H9 (cell line): ENCODE data around the gene BACE1-AS. TPM values are rescaled to one million over a fixed set of nuclear protein-coding genes. Genes with fewer than 3 reads are reported as not detected.

Source experiments
- DNase-seq: peaks from one replicate; pipeline ENCODE4 v3.0.0-alpha.2; 2017
- H2AFZ ChIP-seq: one replicate; pipeline ENCODE4 v1.6.1; 2013; ENCODE audit warnings: mild to moderate bottlenecking, low read length, control low read depth, moderate library complexity
- H2AK5ac ChIP-seq: 2 replicates; pipeline ENCODE4 v1.6.1; 2013; ENCODE audit warnings: low read length, control low read depth, mixed read lengths; ENCODE audit not compliant: insufficient read length
- H2BK120ac ChIP-seq: one replicate; pipeline ENCODE4 v1.6.1; 2013; ENCODE audit warnings: low read depth, mild to moderate bottlenecking, low read length, control low read depth, inconsistent platforms; ENCODE audit not compliant: poor library complexity, severe bottlenecking
- H2BK12ac ChIP-seq: 2 replicates; pipeline ENCODE4 v1.6.1; 2013; ENCODE audit warnings: low read length, control low read depth, mixed read lengths, low read depth; ENCODE audit not compliant: insufficient read length
- H2BK15ac ChIP-seq: 2 replicates; pipeline ENCODE4 v1.6.1; 2013; ENCODE audit warnings: low read depth, low read length, control low read depth
- H2BK20ac ChIP-seq: one replicate; pipeline ENCODE4 v1.6.1; 2013; ENCODE audit warnings: low read depth, mild to moderate bottlenecking, low read length, control low read depth, inconsistent platforms; ENCODE audit not compliant: poor library complexity, severe bottlenecking
- H2BK5ac ChIP-seq: 2 replicates; pipeline ENCODE4 v1.6.1; 2013; ENCODE audit warnings: low read length, control low read depth, mixed read lengths; ENCODE audit not compliant: insufficient read length
- H3K14ac ChIP-seq: 2 replicates; pipeline ENCODE4 v1.6.1; 2013; ENCODE audit warnings: low read length, control low read depth; ENCODE audit not compliant: insufficient read depth
- H3K18ac ChIP-seq: 2 replicates; pipeline ENCODE4 v1.6.1; 2013; ENCODE audit warnings: low read depth, mild to moderate bottlenecking, mixed read lengths, low read length, control low read depth; ENCODE audit not compliant: insufficient read length
- H3K23ac ChIP-seq: 2 replicates; pipeline ENCODE4 v1.6.1; 2013; ENCODE audit warnings: low read length, control low read depth, mixed read lengths, low read depth; ENCODE audit not compliant: insufficient read length
- H3K23me2 ChIP-seq: 2 replicates; pipeline ENCODE4 v1.6.1; 2013; ENCODE audit warnings: low read depth, mild to moderate bottlenecking, mixed read lengths, low read length, control low read depth; ENCODE audit not compliant: insufficient read length, poor library complexity, severe bottlenecking
- H3K27ac ChIP-seq: 2 replicates; pipeline ENCODE4 v1.5.1; 2013; ENCODE audit warnings: low read length, control low read depth, mixed read lengths, low read depth; ENCODE audit not compliant: insufficient read length
- H3K27me3 ChIP-seq: 2 replicates; pipeline ENCODE4 v1.6.1; 2013; ENCODE audit warnings: low read length, control low read depth, inconsistent platforms; ENCODE audit not compliant: insufficient read depth
- H3K4ac ChIP-seq: 2 replicates; pipeline ENCODE4 v1.6.1; 2013; ENCODE audit warnings: low read depth, mild to moderate bottlenecking, control low read depth, inconsistent platforms, low read length, moderate library complexity
- H3K4me1 ChIP-seq: 2 replicates; pipeline ENCODE4 v1.6.1; 2013; ENCODE audit warnings: low read length, control low read depth, inconsistent platforms; ENCODE audit not compliant: insufficient read depth
- H3K4me2 ChIP-seq: 2 replicates; pipeline ENCODE4 v1.6.1; 2013; ENCODE audit warnings: low read length, control low read depth, mixed read lengths; ENCODE audit not compliant: insufficient read length, insufficient read depth
- H3K56ac ChIP-seq: 2 replicates; pipeline ENCODE4 v1.6.1; 2013; ENCODE audit warnings: low read depth, mild to moderate bottlenecking, mixed read lengths, low read length, control low read depth; ENCODE audit not compliant: insufficient read length
- H3K79me1 ChIP-seq: 2 replicates; pipeline ENCODE4 v1.6.1; 2013; ENCODE audit warnings: low read depth, mild to moderate bottlenecking, moderate library complexity, low read length, control low read depth, inconsistent platforms; ENCODE audit not compliant: insufficient read depth, poor library complexity, severe bottlenecking
- H3K79me2 ChIP-seq: 2 replicates; pipeline ENCODE4 v1.6.1; 2013; ENCODE audit warnings: low read length, control low read depth, inconsistent platforms; ENCODE audit not compliant: insufficient read depth
- H3K9ac ChIP-seq: 2 replicates; pipeline ENCODE4 v1.6.1; 2013; ENCODE audit warnings: low read length, control low read depth, mixed read lengths; ENCODE audit not compliant: insufficient read length; ENCODE audit errors: extremely low read depth
- H3K9me3 ChIP-seq: one replicate; pipeline ENCODE4 v1.6.1; 2013; ENCODE audit warnings: low read depth, low read length, inconsistent platforms; ENCODE audit not compliant: control insufficient read depth
- H3T11ph ChIP-seq: one replicate; pipeline ENCODE4 v1.6.1; 2013; ENCODE audit warnings: mild to moderate bottlenecking, low read length, control low read depth, inconsistent platforms
- H4K20me1 ChIP-seq: one replicate; pipeline ENCODE4 v1.6.1; 2013; ENCODE audit not compliant: control insufficient read depth, insufficient read length, insufficient read depth
- H4K5ac ChIP-seq: 2 replicates; pipeline ENCODE4 v1.6.1; 2013; ENCODE audit warnings: low read depth, mild to moderate bottlenecking, mixed read lengths, low read length, control low read depth; ENCODE audit not compliant: insufficient read length
- H4K8ac ChIP-seq: replicated peaks from 2 replicates; pipeline ENCODE4 v1.6.1; 2013; ENCODE audit warnings: low read length, control low read depth, mixed read lengths, low read depth; ENCODE audit not compliant: insufficient read length
- H4K91ac ChIP-seq: 2 replicates; pipeline ENCODE4 v1.6.1; 2013; ENCODE audit warnings: low read depth, mild to moderate bottlenecking, moderate library complexity, mixed read lengths, low read length, control low read depth; ENCODE audit not compliant: insufficient read length
- H3K27ac Mint-ChIP-seq, 3 experiments: 2 replicates in 2 of 3; 3 replicates in 1 of 3; pipeline ENCODE4 v1.8.0; 2020 to 2021; ENCODE audit warnings: mixed read lengths in 3 of 3, mild to moderate bottlenecking in 1 of 3, moderate library complexity in 1 of 3
- H3K27me3 Mint-ChIP-seq: 2 replicates; pipeline ENCODE4 v1.8.0; 2021; ENCODE audit warnings: low read depth, mild to moderate bottlenecking, moderate library complexity, mixed read lengths
- H3K36me3 Mint-ChIP-seq, 3 experiments: 2 replicates in 2 of 3; 3 replicates in 1 of 3; pipeline ENCODE4 v1.8.0; 2020 to 2021; ENCODE audit warnings: low read depth in 3 of 3, mixed read lengths in 3 of 3; ENCODE audit not compliant: insufficient read depth in 1 of 3
- H3K4me1 Mint-ChIP-seq, 2 experiments: 2 replicates each; pipeline ENCODE4 v1.8.0; 2020; ENCODE audit warnings: mixed read lengths in 2 of 2
- H3K4me3 Mint-ChIP-seq, 2 experiments: 2 replicates in 1 of 2; 3 replicates in 1 of 2; pipeline ENCODE4 v1.8.0; 2020 to 2021; ENCODE audit warnings: mild to moderate bottlenecking in 2 of 2, mixed read lengths in 2 of 2, moderate library complexity in 1 of 2
- H3K9me3 Mint-ChIP-seq, 2 experiments: 2 replicates in 1 of 2; 3 replicates in 1 of 2; pipeline ENCODE4 v1.8.0; 2020; ENCODE audit warnings: mild to moderate bottlenecking in 2 of 2, mixed read lengths in 2 of 2, moderate library complexity in 1 of 2
- WGBS: extraction: QIAGEN DNeasy Blood & Tissue Kit; methylation state at CpG from one replicate; pipeline ENCODE4 v1.1.7; 2013; ENCODE audit warnings: missing lambda C conversion rate, low lambda C conversion rate, mixed read lengths; ENCODE audit not compliant: insufficient read length; ENCODE audit errors: extremely low coverage; 5-methylcytosine and 5-hydroxymethylcytosine counted together
- total RNA-seq: library from RNA; stranded (reverse); gene quantifications from 2 replicates; pipeline ENCODE4 v1.2.1, GENCODE V29; 2021
- TF ChIP-seq, protein P1 (sequence below): fragments of 200-600 bp; sonication (generic); conservative IDR thresholded peaks from 3 replicates; pipeline ENCODE4 v1.8.0; 2021; ENCODE audit warnings: antibody characterized with exemption, mild to moderate bottlenecking

The BACE1-AS gene
- total RNA-seq, 1 experiment from 2014 or later: 9.9 TPM

DNA sequence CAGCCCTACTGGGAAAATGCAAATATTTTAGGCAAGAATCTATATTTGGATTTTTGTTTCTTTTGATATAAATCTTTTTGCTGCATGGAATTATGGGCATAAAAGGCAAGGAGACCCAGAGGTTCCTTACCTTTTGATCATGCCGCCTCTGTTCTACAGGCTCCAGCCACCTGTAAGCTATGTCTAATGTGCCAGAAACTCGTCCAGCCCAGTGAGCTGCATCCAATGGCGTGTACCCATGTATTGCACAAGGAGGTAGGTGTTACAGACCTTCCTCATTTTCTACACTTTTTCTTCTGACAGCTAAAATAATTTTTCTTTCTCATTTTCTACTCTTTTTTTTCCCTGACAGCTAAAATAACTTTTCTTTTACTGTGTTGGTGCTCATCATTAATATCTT lies 8.2 kb upstream of the BACE1-AS start:
- Histone ChIP-seq H4K8ac (no peak overlapping the region), H3K79me2 (no peaks in the 10 kb centered on the region), H2BK12ac (no peak overlapping the region), H3K79me1 (no peaks in the 10 kb centered on the region), H2BK5ac (no peak overlapping the region), H2BK120ac (no peak overlapping the region), H4K91ac (no peak overlapping the region), H2BK20ac (no peak overlapping the region), H2BK15ac (no peak overlapping the region), H3K23me2 (no peaks in the 10 kb centered on the region), H3K4me2 (no peak overlapping the region), H4K5ac (no peak overlapping the region), H3K23ac (no peak overlapping the region), H3K4ac (no peak overlapping the region), H3K4me1 (no peaks in the 10 kb centered on the region), H3K9me3 (no peaks in the 10 kb centered on the region), H3K14ac (no peak overlapping the region), H3K9ac (no peak overlapping the region), H3K18ac (no peak overlapping the region), H3K27me3 (no peaks in the 10 kb centered on the region), H2AFZ (no peak overlapping the region), H3K56ac (no peak overlapping the region), H3K27ac (no peak overlapping the region), H4K20me1 (no peaks in the 10 kb centered on the region), H2AK5ac (no peak overlapping the region), H3T11ph (no peak overlapping the region)
- H3K36me3 Mint-ChIP-seq: peaks cover 21 to 64% (median 54%) of the 10 kb centered on the region in 3 experiments; a peak in 6 of 7 replicates
- TF ChIP-seq, protein P1, sequence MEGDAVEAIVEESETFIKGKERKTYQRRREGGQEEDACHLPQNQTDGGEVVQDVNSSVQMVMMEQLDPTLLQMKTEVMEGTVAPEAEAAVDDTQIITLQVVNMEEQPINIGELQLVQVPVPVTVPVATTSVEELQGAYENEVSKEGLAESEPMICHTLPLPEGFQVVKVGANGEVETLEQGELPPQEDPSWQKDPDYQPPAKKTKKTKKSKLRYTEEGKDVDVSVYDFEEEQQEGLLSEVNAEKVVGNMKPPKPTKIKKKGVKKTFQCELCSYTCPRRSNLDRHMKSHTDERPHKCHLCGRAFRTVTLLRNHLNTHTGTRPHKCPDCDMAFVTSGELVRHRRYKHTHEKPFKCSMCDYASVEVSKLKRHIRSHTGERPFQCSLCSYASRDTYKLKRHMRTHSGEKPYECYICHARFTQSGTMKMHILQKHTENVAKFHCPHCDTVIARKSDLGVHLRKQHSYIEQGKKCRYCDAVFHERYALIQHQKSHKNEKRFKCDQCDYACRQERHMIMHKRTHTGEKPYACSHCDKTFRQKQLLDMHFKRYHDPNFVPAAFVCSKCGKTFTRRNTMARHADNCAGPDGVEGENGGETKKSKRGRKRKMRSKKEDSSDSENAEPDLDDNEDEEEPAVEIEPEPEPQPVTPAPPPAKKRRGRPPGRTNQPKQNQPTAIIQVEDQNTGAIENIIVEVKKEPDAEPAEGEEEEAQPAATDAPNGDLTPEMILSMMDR: no peak
- H3K27ac Mint-ChIP-seq: no peak overlapping the region
- H3K4me1 Mint-ChIP-seq: peaks cover 0 to 2% of the 10 kb centered on the region in 2 experiments; a peak in 1 of 4 replicates
- H3K4me3 Mint-ChIP-seq: no peak overlapping the region
- H3K9me3 Mint-ChIP-seq: no peaks in the 10 kb centered on the region
- no peak for DNase-seq
- no peaks in the 10 kb centered on the region for H3K27me3 Mint-ChIP-seq
- WGBS: no CpG with 5 or more reads among the region's 3 CpGs
